Ovary (tissue), 3 donors: ENCODE measurements around the gene AMELY.
"Not testable (repeated sequence)": the region's sequence is repeated elsewhere in the genome, so short reads cannot be mapped to it uniquely, and the experiment has no call there.

ENCODE experiments used
- EP300 ChIP-seq: sonication (generic); formaldehyde crosslinking; IDR thresholded peaks from one replicate; pipeline ENCODE4 v1.6.1; 2017; ENCODE audit warnings: antibody characterized with exemption
- POLR2A ChIP-seq: fragments of 450-650 bp; IDR thresholded peaks from one replicate; pipeline ENCODE4 v1.6.1; 2017; ENCODE audit warnings: antibody characterized with exemption, mild to moderate bottlenecking, moderate library complexity
- TF ChIP-seq, protein P1 (sequence below), 3 donors: fragments of 450-650 bp in 2 of 3; fragments of 200-600 bp in 1 of 3; IDR thresholded peaks; one replicate each; pipeline versions ENCODE4 v1.5.1 to v1.8.0; 2016 to 2022; ENCODE audit warnings: antibody characterized with exemption in 3 of 3, mild to moderate bottlenecking in 1 of 3
- donor health status: DM: no; HTN: no; CAD: no.

DNA sequence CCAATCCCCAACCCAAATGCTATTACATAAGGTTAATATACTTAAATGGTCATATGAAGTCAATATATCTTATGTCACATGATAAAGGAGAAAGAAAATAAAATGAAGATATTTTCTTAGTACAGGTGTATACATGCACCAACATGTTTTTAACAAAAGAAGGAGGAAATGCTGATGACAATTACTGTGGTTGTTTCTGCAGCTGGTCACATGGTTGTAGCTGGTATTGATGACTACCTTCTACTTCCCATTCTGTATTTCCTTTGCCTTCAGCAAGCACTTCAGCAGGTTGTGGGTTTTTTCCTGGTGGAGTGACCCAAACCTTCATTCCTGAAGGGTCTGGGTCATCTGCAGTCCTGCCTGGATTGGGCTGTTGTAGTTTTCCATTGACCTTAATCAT, 9.4 kb downstream of the AMELY start:
- not testable (repeated sequence) for TF ChIP-seq POLR2A, EP300
- TF ChIP-seq, protein P1, sequence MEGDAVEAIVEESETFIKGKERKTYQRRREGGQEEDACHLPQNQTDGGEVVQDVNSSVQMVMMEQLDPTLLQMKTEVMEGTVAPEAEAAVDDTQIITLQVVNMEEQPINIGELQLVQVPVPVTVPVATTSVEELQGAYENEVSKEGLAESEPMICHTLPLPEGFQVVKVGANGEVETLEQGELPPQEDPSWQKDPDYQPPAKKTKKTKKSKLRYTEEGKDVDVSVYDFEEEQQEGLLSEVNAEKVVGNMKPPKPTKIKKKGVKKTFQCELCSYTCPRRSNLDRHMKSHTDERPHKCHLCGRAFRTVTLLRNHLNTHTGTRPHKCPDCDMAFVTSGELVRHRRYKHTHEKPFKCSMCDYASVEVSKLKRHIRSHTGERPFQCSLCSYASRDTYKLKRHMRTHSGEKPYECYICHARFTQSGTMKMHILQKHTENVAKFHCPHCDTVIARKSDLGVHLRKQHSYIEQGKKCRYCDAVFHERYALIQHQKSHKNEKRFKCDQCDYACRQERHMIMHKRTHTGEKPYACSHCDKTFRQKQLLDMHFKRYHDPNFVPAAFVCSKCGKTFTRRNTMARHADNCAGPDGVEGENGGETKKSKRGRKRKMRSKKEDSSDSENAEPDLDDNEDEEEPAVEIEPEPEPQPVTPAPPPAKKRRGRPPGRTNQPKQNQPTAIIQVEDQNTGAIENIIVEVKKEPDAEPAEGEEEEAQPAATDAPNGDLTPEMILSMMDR (IDR thresholded peaks at IDR 0.05), result not testable (repeated sequence)
